GM18505 (cell line): ENCODE measurements around the gene GALNT7.

Source experiments
- ATAC-seq: cut with Tn5 transposase; IDR thresholded peaks from one replicate; pipeline ENCODE4 v1.9.1; 2021; ENCODE audit not compliant: unreplicated experiment
- POLR2A ChIP-seq: IDR thresholded peaks from 4 replicates; pipeline ENCODE4 v1.6.1; 2011; ENCODE audit warnings: borderline replicate concordance; ENCODE audit not compliant: insufficient read depth, insufficient read length; ENCODE audit errors: extremely low read depth

GALNT7 gene

GRCh38 chr4:173314715-173315114 lies 146.1 kb downstream of the GALNT7 start:
- no peak for TF ChIP-seq POLR2A
- ATAC-seq, result no peak

- no peak for TF ChIP-seq POLR2A
- ATAC-seq, result no peak
These were observed 147.4 kb downstream of the GALNT7 start for GRCh38 chr4:173316060-173316459.

- ATAC-seq, result no peak
- TF ChIP-seq POLR2A, result no peak
These were observed 148.4 kb downstream of the GALNT7 start for GRCh38 chr4:173317004-173317403.

- no peak for ATAC-seq
- no peak for TF ChIP-seq POLR2A
These were observed 149.6 kb downstream of the GALNT7 start for GRCh38 chr4:173318240-173318639.

GRCh38 chr4:173318648-173319211 lies 150.1 kb downstream of the GALNT7 start:
- ATAC-seq, result no peak
- TF ChIP-seq POLR2A, result no peak

GRCh38 chr4:173319696-173320095 lies 151.1 kb downstream of the GALNT7 start:
- no peak for TF ChIP-seq POLR2A
- ATAC-seq, result no peak

- ATAC-seq, result no peak
- TF ChIP-seq POLR2A, result no peak
These were observed 156.6 kb downstream of the GALNT7 start for GRCh38 chr4:173325007-173325736.

- TF ChIP-seq POLR2A, result no peak
- ATAC-seq, result no peak
These were observed 159.8 kb downstream of the GALNT7 start for GRCh38 chr4:173328236-173328901.

GRCh38 chr4:173330590-173330989 lies 162.0 kb downstream of the GALNT7 start:
- ATAC-seq, result no peak
- TF ChIP-seq POLR2A, result no peak

- ATAC-seq, result no peak
- peak; percentile 24 for TF ChIP-seq POLR2A
These were observed 163.4 kb downstream of the GALNT7 start for GRCh38 chr4:173332021-173332487.

GRCh38 chr4:173332963-173333657 lies 164.5 kb downstream of the GALNT7 start:
- ATAC-seq, result no peak
- TF ChIP-seq POLR2A, result no peak

GRCh38 chr4:173333658-173334084 lies 165.1 kb downstream of the GALNT7 start:
- peak; percentile 1 for ATAC-seq
- TF ChIP-seq POLR2A, result no peak
